H1 (cell line): ENCODE results near the gene SMIM41. TPM values are rescaled to one million over a fixed set of nuclear protein-coding genes. Genes with fewer than 3 reads are reported as not detected.
A peak's percentile ranks its signal among the peaks of the same experiment; 100 is the strongest.

Source experiments
- CBX5 ChIP-seq: fragments of 300-800, 300-1000 bp; sonication (generic); IDR thresholded peaks from 2 replicates; pipeline ENCODE4 v1.7.1; 2016; ENCODE audit warnings: antibody characterized with exemption, low read length, low read depth
- CEBPB ChIP-seq: IDR thresholded peaks from 2 replicates; pipeline ENCODE4 v1.6.1; 2012; ENCODE audit warnings: low read depth, low read length
- EP300 ChIP-seq, 2 experiments: IDR thresholded peaks; 1 replicate in 1 of 2; 2 replicates in 1 of 2; pipeline ENCODE4 v1.6.1; 2011 to 2012; ENCODE audit warnings: low read depth in 2 of 2, low read length in 2 of 2, mild to moderate bottlenecking in 2 of 2, borderline replicate concordance in 1 of 2, inconsistent platforms in 1 of 2, moderate library complexity in 1 of 2
- HDAC2 ChIP-seq, 2 experiments: fragments of 300-600 bp in 1 of 2; sonication (generic) in 1 of 2; IDR thresholded peaks; 2 replicates each; pipeline ENCODE4 v1.6.1; 2011 to 2012; ENCODE audit warnings: low read depth in 2 of 2, low read length in 2 of 2, mild to moderate bottlenecking in 2 of 2, moderate library complexity in 2 of 2, borderline replicate concordance in 1 of 2, inconsistent platforms in 1 of 2
- KDM4A ChIP-seq: IDR thresholded peaks from one replicate; pipeline ENCODE4 v1.7.1; 2012; ENCODE audit warnings: low read depth, mild to moderate bottlenecking, moderate library complexity, low read length, inconsistent platforms; ENCODE audit not compliant: severe bottlenecking
- NRF1 ChIP-seq: IDR thresholded peaks from 2 replicates; pipeline ENCODE4 v1.6.1; 2011; ENCODE audit warnings: mild to moderate bottlenecking, low read depth, low read length, improper control_type of control experiment
- PHF8 ChIP-seq: fragments of 200-600 bp; sonication (generic); conservative IDR thresholded peaks from 2 replicates; pipeline ENCODE4 v1.7.1; 2012; ENCODE audit warnings: low read depth, mild to moderate bottlenecking, inconsistent platforms, low read length, moderate library complexity
- POLR2A ChIP-seq, 2 experiments: IDR thresholded peaks; 1 replicate in 1 of 2; 2 replicates in 1 of 2; pipeline ENCODE4 v1.6.1; 2011; ENCODE audit warnings: low read depth in 2 of 2, low read length in 2 of 2, mild to moderate bottlenecking in 2 of 2; ENCODE audit errors: control extremely low read depth in 1 of 2
- RFX5 ChIP-seq: IDR thresholded peaks from 2 replicates; pipeline ENCODE4 v1.6.1; 2011; ENCODE audit warnings: low read depth, low read length, improper control_type of control experiment, borderline replicate concordance
- SIN3A ChIP-seq, 2 experiments: IDR thresholded peaks in 1 of 2; conservative IDR thresholded peaks in 1 of 2; 2 replicates each; pipeline ENCODE4 v1.6.1; 2011 to 2012; ENCODE audit warnings: low read length in 2 of 2, improper control_type of control experiment in 1 of 2, low read depth in 1 of 2, mild to moderate bottlenecking in 1 of 2
- SRF ChIP-seq: IDR thresholded peaks from 2 replicates; pipeline ENCODE4 v1.6.1; 2011; ENCODE audit warnings: mild to moderate bottlenecking, low read depth, low read length, moderate library complexity
- TAF1 ChIP-seq: IDR thresholded peaks from 2 replicates; pipeline ENCODE4 v1.6.1; 2011; ENCODE audit warnings: mild to moderate bottlenecking, low read depth, low read length
- TBP ChIP-seq: IDR thresholded peaks from 2 replicates; pipeline ENCODE4 v1.6.1; 2011; ENCODE audit warnings: low read depth, low read length, improper control_type of control experiment
- YY1 ChIP-seq: IDR thresholded peaks from 2 replicates; pipeline ENCODE4 v1.6.1; 2011; ENCODE audit warnings: low read depth, mild to moderate bottlenecking, low read length
- ZNF274 ChIP-seq: IDR thresholded peaks from 2 replicates; pipeline ENCODE4 v1.7.0; 2012; ENCODE audit warnings: low read length, borderline replicate concordance; ENCODE audit errors: extremely low read depth
- polyA plus RNA-seq, 7 experiments: library from polyadenylated mRNA; depleted of rRNA in 3 of 7; stranded (reverse) in 5 of 7; unstranded in 2 of 7; fragments of >200 nt in 5 of 7; fragments of 200-250 nt in 2 of 7; gene quantifications; 1 replicate in 5 of 7; 2 replicates in 1 of 7; 4 replicates in 1 of 7; pipeline versions ENCODE4 v1.2.1 to v1.2.3, GENCODE V29; 2011 to 2013; ENCODE audit warnings: missing spikeins in 2 of 7, mixed read lengths in 2 of 7
- total RNA-seq: library from RNA; stranded (reverse); fragmentation: NEBNext Ultra II Directional; extraction: Animal tissue kit (Norgen Biotek cat#: 25700); gene quantifications from 2 replicates; pipeline ENCODE4 v1.2.1, GENCODE V29; 2021
- TF ChIP-seq, protein P1 (sequence below): IDR thresholded peaks from 2 replicates; pipeline ENCODE4 v1.6.1; 2012; ENCODE audit warnings: inconsistent platforms

SMIM41 gene
- total and polyA plus RNA-seq, 2 of the 8 experiments (the other 6 are each of a cell fraction or from before 2014, with no cell fraction given), result 0.28 to 0.98 TPM

DNA sequence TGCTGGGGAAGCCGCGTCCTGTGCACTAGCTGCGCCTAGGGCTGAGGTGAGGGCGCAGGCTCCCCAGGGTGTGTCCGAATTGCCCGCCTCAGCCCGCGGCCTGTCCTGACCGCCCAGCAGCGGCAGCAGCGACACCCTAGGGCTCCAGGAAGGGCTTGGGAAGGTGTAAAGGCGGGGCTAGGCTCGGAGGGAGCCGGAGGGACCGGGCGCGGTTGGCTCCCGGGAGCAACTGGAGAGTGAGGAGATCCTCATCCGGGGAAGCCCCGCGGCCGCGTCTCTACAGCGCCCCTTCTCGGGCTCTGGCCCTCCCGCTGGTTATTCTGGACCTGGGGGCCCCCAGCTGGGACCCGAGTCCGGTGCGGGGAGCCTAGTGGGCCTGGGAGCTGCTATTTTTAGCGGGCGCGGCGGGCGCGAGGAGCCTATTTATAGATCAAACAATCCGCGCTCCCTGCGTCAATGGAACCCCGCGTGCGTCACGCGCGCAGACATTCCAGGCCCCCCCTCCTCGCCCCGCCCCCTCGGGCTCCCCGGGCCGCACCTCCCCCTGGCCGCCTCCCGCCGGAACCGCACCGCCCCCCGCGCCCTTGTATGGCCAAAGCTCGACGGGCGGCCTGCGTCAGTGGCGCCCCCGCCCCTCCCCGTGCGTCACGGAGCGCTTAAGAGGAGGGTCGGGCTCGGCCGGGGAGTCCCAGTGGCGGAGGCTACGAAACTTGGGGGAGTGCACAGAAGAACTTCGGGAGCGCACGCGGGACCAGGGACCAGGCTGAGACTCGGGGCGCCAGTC is 28.6 kb upstream of the SMIM41 start, which contains the start of gene NR4A1 (continued):
- 0 out of 2 replicates have a peak, but pooled peaks have one; percentile 4 for TF ChIP-seq YY1
- peak; percentile 25; the same call in 1 of the 2 replicates for TF ChIP-seq TAF1
- peak; percentile 58 for TF ChIP-seq KDM4A
- no peak for TF ChIP-seq CEBPB
- TF ChIP-seq SIN3A (conservative IDR thresholded peaks at IDR 0.05 in 1 of 2, IDR thresholded peaks at IDR 0.05 in 1 of 2; ENCODE audit: low read depth in 1 of 2, low read length in 2 of 2), result no peak
- no peak for TF ChIP-seq ZNF274
- TF ChIP-seq TBP, result peak; percentile 72; the same call in 1 of the 2 replicates
- no peak; a peak in 1 of 3 replicates for TF ChIP-seq POLR2A (IDR thresholded peaks at IDR 0.05; ENCODE audit: control extremely low read depth in 1 of 2, low read depth in 2 of 2, low read length in 2 of 2)
- TF ChIP-seq EP300 (IDR thresholded peaks at IDR 0.05; ENCODE audit: borderline replicate concordance in 1 of 2, low read depth in 2 of 2, low read length in 2 of 2), result 0 out of 3 replicates have a peak, but pooled peaks of 1 of the 2 experiments have one; percentile 7
- TF ChIP-seq, protein P1, sequence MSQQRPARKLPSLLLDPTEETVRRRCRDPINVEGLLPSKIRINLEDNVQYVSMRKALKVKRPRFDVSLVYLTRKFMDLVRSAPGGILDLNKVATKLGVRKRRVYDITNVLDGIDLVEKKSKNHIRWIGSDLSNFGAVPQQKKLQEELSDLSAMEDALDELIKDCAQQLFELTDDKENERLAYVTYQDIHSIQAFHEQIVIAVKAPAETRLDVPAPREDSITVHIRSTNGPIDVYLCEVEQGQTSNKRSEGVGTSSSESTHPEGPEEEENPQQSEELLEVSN, result no peak
- peak; percentile 34; the same call in 1 of the 2 replicates for TF ChIP-seq PHF8
- peak; percentile 93 for TF ChIP-seq SRF
- no peak for TF ChIP-seq CBX5
- no peak for TF ChIP-seq NRF1
- TF ChIP-seq RFX5, result no peak
- no peak for TF ChIP-seq HDAC2 (IDR thresholded peaks at IDR 0.05; ENCODE audit: borderline replicate concordance in 1 of 2, low read depth in 2 of 2, low read length in 2 of 2)
